Daoy (cell line): Measurements from ENCODE around the gene GUCY1A2. TPM values are rescaled to one million over a fixed set of nuclear protein-coding genes. Genes with fewer than 3 reads are reported as not detected.
A peak's percentile ranks its signal among the peaks of the same experiment; 100 is the strongest.

Source experiments
- DNase-seq: peaks from one replicate; pipeline ENCODE4 v3.0.0-alpha.2; 2015; ENCODE audit warnings: low read depth
- total RNA-seq: library from RNA; depleted of rRNA; stranded (reverse); fragments of >200 nt; shearing (Covaris generic); gene quantifications from 2 replicates; pipeline ENCODE4 v1.2.3, GENCODE V29; 2014

GUCY1A2 gene
- total RNA-seq, 1 experiment from 2014 or later: 1.1 TPM

DNA sequence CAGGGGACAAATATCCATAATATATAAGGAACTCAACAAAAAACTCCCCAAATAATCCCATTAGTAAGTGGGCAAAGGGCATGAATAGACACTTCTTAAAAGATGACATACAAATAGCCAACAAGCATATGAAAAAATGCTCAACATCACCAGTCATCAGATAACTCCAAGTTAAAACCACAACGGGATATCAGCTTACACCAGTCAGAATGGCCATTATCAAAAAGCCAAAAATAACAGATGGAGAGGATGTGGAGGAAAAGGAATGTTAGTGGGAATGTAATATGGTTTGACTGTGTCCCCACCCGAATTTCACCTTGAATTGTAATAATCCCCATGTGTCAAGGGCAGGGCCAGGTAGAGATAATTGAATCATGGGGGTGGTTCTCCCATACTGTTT lies 350.1 kb downstream of the GUCY1A2 start:
- peak; percentile 70 for DNase-seq

GRCh38 chr11:106656646-106657045 lies 361.6 kb downstream of the GUCY1A2 start:
- DNase-seq: peak; percentile 22

- peak; percentile 60 for DNase-seq
Measured at GRCh38 chr11:106644824-106645223, 373.5 kb downstream of the GUCY1A2 start.

GRCh38 chr11:106642331-106642730 lies 375.9 kb downstream of the GUCY1A2 start:
- DNase-seq: no peak

GRCh38 chr11:106632283-106632682 lies 386.0 kb downstream of the GUCY1A2 start:
- no peak for DNase-seq

GRCh38 chr11:106627694-106628093 lies 390.6 kb downstream of the GUCY1A2 start:
- DNase-seq: no peak

DNA sequence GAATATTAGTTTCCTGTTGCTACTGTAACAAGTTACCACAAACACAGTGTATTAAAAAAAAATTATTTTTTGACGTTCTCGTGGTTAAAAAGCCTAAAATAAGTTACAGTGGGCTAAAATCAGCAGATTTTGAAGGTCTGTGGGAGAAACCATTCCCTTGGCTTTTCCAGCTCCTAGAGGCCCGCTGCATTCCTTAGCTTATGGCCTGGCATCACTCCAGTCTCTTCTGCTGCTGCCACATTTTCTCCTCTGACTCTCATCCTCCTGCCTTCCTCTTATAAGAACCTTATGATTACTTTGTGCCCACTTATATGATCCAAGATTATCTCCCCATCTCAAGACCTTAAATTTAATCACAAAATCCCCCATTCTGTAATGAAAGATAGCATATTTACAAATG lies 392.7 kb downstream of the GUCY1A2 start:
- no peak for DNase-seq

GRCh38 chr11:106624377-106624776 lies 393.9 kb downstream of the GUCY1A2 start:
- no peak for DNase-seq
